HG02938 (cell line): Measurements from ENCODE around the gene MYO18A.

Source experiments
- ATAC-seq: cut with Tn5 transposase; IDR thresholded peaks from one replicate; pipeline ENCODE4 v1.9.1; 2021; ENCODE audit warnings: mild to moderate bottlenecking, moderate library complexity; ENCODE audit not compliant: unreplicated experiment

The MYO18A gene

DNA sequence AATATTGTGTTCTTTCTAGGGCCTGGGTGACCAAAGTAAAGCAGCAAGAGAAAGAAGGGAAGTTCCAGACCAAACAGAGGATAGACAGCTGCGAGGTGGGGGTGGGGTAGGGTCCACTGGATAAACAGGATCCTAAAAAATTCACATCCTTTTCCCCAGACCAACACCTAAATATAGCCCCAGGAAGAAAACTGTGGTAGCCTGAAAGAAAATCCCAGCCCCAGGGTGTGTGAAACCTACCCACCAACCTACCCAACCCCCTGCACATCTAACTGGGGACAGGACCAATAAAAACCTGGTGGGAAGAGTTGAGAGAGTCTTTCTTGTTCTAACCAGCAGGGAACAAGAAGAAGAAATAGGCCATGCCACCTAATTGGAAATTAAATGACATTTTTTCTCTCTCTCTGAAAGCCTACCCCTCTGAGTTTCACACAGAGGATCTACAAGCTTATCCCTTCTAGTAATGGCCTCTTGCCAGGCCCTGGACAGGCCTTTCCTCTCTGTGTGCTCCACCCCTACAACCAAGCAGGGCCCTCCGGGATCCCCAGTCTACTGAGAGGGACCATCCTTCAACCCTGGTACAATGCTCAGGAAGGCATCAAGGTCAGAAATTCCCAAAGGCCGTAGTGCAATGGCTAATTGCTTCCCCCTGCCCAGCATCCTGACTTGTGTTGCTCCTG is 12.0 kb downstream of the MYO18A start:
- ATAC-seq = no peak

DNA sequence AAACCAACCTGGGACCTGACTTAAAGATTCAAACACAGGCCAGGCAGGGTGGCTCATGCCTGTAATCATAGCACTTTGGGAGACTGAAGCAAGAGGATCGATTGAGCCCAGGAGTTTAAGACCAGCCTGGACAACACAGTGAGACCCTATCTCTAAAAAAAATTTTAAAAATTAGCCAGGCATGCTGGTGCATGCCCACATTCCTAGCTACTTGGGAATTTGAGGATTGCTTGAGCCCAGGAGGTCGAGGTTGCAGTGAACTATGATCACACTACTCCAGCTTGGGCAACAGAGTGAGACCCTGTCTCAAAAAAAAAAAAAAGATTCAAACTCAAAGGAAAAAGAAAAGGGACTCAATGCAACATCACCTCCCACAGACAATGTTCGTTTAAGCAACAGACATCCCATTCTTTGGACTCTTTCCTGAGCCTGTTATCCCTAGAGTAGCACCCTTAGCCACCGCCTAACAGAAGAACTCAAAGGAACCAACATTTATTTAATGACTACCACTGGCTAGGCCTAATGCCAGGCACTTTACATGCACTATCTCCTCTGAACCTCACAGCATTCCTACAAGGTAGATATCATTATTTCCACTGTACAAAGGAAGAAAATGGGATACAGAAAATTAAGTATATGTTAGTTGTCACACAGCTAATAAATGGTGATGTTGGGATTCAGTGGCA is 12.7 kb downstream of the MYO18A start:
- no peak for ATAC-seq

DNA sequence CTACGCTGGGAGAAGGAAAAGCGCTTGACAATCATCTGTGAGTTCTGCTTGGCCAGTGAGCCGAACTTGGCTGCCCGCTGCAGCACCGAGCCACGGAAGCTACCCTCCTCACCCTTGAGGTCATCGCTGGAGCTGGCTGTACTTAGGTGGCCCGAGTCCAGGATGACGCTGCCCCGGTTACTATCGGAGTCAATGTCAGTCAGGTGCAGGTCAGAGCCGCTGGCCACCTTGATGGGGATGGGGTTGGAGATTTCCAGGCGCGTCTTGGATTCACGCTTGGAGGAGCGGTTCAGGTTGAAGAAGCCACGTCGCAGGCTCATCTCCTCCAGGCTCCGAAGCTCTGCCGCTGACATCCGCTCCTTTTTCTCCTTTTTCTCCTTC is 13.7 kb downstream of the MYO18A start:
- ATAC-seq = no peak

DNA sequence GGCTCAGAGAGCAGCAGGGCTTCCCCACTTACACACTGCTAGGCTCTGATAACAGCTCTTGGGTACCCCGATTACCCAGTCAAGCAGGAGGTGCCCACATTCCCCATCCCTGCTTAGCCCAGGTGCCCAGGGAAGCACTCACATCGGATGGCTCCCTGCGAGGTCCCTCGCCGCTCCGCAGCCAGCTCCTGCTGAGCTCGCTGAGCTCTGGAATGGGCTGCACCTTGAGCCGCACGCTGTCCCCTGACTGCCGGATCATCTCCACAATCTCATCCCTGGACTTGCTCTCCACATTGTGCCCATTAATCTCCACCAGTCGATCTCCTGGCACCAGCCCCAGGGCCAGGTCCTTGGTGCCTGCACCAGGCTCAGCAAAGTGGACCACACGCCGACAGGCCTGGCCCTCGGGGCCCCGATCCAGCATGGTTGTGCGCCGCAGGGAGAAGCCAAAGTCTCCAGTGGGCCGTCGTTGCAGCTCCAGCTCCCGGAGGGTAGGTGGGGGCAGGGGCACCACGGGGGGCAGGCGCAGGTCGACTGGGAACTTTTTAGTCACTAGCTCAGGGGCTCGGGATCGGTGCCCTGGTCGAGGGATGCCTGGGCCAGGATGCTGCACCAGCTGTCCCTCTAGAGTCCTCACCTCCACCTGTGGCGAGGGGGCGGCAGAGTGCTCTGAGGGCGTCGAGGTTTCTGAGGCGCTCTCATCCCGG is 14.2 kb downstream of the MYO18A start:
- ATAC-seq = no peak

DNA sequence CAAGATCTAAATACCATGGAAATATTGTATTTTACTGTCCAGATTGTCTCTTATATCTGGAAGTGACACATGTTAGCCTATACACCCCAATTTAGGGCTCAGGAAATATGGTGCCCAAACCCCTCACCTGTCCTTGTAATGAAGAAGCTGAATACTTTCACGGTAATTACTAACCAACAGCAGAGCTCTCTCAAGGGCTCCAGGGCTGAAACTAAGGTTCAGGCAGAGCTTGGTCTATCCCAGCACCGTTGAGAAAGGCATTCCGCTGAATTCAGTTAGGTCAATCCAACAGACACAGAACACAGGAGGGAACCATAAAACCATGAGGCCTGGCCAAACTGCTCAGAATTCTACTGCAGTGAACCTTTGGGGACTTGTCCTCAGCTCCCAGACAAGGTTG is 14.9 kb downstream of the MYO18A start:
- ATAC-seq = no peak

DNA sequence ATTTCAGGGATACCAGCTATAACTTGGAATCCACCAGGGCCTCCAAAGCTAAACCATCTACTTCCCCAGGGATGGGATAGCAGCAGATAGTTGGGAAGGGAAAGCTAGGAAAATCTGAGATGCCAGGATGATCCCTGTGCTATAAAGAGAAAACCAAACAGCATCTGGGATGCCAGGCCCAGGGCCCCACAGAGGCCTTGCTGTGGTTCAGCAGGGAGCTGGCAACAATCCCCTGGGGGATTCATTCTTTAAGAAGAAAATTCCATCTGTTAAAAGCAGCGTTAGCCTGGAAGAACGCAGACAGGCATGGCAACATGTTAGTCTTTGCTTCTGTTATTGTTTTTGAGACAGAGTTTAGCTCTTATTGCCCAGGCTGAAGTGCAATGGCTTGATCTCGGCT is 16.6 kb downstream of the MYO18A start:
- no peak for ATAC-seq

DNA sequence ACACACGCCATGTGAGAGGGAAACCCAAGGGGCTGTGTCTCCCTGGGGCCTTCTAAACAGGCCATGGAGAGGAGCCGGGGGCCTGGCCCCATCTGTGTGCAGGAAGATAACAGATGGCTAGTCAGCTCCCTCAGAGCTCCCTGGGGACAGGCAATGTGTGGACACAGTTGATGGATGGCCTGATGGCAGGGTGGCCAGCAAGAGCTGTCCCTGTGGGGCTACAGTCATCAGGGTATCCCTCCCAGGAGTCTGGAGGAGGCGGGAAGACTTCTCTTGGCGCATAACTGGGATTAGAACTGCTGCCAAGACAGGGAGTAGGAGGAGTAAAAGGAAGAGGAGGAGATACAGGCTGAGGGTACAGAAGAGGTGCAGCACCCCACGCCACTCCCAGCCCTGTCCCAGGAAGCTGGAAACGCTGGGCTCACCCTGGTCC is 17.3 kb downstream of the MYO18A start:
- no peak for ATAC-seq

DNA sequence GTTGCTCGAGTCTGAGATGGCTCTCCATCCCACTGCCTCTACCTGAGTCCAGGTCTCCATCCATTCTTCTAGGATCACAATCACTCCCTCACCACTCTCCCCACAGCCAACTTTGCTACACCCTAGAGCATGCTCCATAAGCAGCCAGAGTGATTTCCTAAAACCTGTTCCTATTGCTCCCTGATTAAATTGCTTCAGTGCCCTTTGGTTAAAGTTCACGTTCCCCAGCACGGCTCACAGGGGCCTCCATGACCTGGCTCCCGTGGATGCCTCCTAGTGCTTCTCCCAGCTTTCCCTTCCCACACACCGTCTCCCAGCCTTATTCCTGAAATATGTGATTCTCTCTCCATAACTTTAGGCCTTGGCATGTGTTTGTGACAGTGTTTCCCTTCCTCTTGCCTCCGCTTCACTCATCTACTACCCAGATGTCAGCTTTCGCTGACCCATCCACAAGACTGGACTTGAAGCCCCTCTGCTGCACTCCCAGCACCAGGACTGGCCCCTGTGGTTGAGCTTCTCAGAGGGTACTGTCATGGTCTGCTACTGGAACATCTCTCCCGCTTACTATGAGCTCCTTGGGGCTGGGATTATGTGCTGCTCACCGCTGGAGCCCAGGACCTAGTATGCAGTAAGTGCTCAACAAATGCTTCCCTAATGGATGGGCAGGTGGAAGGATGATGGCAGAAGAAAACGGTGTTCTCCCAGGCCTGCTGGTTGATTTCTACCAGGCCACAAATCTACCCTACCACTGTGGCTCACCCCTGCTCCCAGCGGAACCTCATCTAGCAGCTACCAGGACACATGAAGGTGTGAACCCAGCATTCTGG is 17.9 kb downstream of the MYO18A start:
- ATAC-seq = no peak

DNA sequence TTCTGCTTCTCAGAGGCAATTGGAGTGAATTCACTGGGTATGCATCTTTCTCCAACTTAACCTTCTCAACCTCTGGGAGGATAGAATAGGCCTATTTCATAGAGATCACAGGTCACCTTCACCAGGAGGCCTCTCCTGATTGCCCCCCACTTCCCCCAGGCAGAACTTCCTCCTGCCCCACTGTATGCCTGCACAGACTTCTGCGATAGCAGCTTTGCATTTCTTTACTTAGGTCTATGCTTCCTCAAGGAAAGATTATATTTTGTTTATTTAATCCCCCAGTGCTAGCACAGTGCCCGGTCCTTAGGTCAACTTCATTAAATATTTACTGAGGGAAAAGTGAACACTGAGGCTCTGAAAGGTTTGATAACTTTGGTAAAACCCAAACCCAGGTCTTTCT is 19.9 kb downstream of the MYO18A start:
- ATAC-seq = no peak

DNA sequence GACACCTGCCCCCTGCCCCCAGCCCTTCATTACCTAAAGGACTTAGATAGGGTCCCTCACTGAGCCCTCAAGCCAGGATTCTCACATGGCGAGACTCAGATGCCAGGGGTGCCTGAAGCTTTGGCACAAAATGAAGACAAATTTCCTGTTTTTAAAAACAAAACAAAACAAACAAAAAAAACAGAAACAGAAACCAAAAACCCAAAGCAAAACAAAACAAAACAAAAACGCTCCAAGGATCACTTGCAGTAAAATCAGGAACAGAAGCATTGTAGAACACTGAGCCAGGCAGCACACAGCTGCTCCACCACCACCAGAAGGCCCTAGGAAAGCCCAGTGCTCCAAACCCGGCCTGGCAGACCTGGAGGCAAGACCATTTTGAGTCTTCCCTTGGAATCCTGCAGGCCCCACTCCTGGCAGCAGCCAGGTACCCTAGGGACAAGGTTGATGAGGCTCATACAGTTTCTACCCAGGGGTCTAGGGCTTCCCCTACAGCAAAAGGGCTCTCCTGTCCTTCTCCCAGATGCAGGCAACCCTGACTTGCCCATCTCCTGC is 20.8 kb downstream of the MYO18A start:
- ATAC-seq = no peak

DNA sequence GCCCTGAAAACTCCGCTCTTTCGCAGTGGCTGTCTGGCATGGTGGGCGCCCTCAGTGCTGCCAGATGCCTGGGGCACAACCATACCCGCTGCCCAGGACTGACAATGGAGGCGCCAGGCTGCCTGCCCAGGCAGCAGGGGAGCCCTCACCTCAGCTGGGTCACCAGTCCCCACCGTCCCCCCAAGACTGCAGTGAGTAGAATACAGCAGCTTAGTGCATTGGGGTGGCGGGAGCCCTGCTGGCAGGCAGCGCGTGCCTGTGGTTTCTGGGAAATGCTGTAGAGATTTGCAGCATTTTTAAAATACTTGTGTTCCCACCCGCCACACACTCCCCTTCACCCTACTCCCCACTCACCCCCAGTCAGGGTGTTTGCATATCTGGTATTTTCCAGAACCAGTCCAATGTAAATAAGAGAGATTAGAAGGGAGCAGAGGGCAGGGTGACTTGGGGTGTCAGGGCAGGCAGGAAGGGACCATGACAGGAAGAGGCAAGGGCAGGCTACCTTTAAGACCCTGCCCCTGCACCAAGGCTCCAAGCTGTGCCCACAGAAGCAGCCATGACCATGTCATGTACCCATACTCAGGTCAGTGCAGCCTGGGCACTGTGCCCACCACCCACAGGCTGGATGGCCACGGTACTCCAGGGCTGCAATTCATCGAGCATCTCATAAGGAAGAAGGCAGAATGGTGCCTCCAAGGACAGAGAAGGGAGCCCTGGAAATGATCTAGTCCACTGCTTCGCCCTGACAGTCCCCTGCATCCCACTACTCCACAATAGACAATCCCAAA is 21.5 kb downstream of the MYO18A start:
- ATAC-seq = no peak

DNA sequence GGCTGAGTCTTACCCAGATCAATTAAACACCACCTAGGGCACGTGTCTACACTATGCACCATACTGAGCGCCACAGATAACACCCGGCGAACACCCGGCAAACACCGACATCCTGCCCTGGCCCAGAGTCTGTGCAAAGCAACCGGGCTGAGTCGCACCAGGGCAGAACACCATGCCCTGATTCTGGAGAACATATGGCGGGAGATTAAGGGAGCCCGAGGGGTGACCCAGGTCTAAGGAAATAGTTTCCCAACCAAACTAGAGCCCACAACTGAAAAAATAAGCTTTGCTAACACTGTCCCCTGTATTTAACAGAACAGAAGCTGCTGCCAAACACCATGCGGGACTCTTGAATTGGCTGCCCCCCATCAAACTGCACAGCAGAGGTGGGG is 22.1 kb downstream of the MYO18A start:
- no peak for ATAC-seq

DNA sequence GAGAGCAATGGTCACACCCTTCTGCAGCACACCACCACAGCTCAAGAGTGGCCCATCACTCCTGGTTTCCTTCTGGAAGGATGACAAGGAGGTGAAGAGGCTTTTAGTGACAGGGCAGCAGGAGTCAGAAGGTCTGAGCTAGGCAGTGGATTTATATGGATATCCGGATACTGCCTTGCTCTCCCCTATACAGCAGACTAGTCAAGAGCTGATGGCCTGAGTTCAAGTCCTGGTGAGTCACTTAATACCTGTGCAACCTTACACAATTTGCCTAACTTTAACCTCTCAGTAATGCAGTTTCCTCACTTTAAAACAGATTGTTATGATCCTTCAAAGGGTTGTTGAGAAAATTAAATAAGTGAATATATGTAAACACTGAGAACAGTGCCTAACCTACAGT is 22.9 kb downstream of the MYO18A start:
- no peak for ATAC-seq

DNA sequence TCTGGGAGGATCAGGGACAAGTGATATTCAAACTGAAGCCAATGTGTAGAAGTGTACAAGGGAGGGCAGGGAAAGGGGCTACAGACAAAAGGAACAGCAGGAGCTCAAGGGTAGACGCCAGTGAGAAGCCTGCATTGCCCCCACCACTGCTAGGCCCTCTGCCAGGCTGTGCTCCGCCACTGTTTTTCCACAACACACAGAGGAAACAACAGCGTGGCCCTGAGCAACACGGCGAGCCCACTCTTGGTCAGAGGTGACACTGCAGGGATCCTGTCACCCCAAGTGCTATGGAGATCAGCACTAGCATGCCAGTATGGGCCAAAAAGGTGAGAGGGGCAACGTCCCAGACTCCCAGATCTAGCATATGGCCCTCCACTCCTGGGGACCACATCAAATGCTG is 23.4 kb downstream of the MYO18A start:
- no peak for ATAC-seq

DNA sequence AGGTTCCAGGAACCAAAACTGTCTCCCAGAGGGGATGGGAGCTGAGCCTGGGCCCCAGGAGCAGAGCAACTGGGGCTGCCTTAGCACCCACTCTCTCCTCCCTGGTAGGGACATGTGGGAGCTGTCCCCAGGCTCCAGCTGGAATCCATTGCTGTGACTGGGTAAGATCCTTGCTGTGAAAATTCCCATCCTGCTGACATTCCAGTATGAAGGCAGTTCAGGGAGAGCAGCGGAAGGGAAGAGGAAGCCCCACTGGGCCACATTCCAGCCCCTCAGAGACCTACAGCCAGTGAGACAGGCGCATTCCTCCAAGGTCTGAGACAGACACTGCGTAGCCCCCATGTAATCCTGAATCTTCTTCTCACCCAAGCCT is 24.2 kb downstream of the MYO18A start:
- no peak for ATAC-seq

DNA sequence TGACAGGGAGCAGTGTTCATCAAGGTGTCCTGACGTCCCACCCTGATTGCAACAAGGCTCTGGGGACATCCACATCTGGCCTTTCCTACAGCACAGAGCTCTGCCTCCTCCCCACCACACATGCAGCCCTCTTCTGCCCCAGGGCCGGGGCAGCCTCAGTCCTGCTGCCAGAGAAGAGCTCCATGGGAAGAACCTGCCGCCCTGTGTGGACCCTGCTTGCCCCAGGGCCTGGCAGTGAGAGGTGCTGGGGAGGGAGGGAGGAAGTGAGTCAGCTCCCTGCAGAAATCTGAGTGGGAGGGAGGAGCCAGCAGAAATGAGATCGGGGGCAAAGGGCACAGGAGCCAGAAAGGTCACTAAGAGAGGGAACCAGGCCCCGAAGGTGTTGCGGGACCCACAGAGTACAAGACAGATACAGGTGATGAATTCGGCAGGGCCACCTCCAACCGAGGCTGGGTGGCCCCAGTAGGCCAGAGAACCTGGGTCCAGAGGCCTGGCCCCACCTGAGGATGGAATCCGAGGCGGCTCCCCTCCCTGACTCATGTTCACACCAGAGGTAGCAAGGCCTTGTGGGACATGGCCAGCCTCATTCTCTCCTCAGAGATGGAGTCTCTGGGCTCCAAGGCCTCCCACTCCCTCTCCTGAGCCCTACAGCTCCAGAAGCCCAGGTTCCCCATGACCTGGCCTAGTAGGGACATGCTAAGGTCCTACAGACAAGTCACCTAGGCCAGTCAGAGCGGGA is 24.8 kb downstream of the MYO18A start:
- no peak for ATAC-seq

DNA sequence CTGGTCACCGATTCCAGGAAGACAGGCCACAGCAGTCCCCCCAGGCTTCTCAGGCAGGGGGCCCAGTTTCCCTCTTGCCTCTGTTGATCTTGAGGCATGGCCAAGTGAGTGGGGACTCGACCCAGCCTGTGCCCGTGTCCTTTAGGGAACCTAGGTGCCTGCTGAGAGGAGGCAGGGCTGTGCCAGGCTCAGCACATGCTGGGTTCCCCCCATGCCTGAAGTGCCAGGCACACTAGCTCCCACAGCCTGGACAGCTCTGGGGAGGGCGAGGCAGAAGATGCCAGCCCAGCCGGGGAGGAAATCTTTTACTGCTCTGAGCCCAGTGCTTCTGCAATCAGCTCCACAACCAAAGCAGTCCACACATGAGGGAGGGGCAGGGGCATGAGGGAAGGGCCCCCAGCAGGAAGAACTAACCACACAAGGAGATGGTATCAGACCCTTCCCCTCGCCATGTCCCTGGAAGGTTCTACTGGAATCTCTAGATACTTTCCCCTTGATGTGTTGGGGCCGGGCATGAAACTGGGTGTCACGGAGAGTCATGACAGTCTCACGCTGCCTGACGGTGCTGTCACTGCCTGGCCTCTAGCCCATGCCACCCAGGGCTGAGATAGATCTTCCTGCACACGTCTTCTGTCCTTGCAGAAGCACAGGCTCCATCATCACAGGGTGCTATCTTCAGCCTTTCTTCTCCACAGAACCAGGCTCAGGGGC is 25.5 kb downstream of the MYO18A start:
- no peak for ATAC-seq

DNA sequence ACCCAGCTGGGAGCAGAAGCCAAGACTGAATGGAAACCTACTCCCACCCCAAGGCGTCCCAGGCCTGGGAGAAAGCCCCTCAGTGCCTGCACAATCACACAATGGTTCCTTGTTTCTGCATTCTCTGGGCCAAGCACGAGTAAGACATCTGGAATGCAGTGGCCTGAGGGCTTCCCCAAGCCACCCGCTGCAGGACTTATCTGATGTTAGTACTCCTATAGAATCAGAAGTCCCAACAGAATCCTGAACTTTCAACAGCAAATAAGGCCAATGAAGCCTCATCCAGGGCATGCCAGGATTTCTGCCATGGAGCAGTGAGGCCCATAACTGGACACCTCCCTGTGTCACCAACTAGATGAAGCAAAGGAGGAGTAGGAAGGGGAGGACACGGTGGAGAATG is 28.6 kb downstream of the MYO18A start:
- no peak for ATAC-seq

DNA sequence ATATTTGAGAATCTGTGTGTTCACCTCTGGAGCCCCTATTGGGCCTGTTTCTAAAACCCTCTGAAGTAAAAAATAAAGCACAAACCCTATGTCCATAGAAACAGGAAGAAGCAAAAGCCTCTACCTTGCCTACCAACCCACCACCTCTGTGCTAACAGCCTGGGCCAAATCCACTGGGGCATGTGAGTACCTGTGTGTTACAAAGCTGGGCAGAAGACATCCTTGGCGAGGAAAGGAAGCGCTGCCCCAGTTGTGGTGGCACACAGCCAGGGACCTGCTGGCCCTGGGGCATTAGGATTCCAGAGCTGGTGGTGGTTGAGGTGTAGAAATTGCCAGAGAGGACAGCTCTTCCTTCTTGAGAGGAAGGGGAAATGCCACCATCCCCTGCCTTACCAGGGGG is 30.0 kb downstream of the MYO18A start:
- no peak for ATAC-seq
